RWPE1 (cell line): ENCODE measurements around the gene USP37.

ENCODE experiments used
- CTCF ChIA-PET: fragments of 350-600 bp; sonication (Branson Sonifier 250); formaldehyde crosslinking; extraction: SDS; loops from one replicate; lab custom pipeline; 2021; lab: Yijun Ruan, JAX
- POLR2A ChIA-PET: fragments of 400-600 bp; formaldehyde crosslinking; extraction: SDS; loops from one replicate; lab custom pipeline; 2020; ENCODE audit warnings: antibody characterized with exemption; ENCODE audit not compliant: low non-redundant PET; lab: Yijun Ruan, JAX
- DNase-seq: peaks from one replicate; pipeline ENCODE4 v3.0.0; 2012; ENCODE audit warnings: low spot score
- H3K27ac ChIP-seq: fragments of 450-650 bp; 2 replicates; pipeline ENCODE4 v1.5.1; 2017
- TF ChIP-seq, protein P1 (sequence below): fragments of 450-650 bp; conservative IDR thresholded peaks from 2 replicates; pipeline ENCODE4 v1.5.1; 2017; ENCODE audit warnings: low read depth, mild to moderate bottlenecking

The USP37 gene

DNA sequence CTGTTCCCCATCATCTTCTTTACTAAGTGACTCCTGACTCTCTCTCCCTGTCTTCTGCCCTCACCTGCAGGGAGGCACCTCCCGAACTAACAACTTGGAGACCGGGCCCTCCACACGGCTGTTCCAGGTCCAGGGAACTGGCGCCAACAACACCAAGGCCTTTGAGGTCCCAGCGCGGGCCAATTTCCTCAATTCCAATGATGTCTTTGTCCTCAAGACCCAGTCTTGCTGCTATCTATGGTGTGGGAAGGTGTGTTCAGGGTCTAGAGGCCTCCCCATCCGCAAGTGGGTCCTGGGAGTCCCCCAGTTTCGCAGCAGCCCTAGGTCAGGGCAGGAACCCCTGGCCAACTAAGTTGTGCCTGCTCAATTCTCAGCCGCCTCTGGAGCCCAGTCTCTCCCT is 133.7 kb downstream of the USP37 start:
- CTCF ChIA-PET: no interaction called here
- POLR2A ChIA-PET: interaction anchor here (0.7 kb wide), 1 partner anchor 12 kb away, joined by 5 read pairs; no protein-coding TSS in a partner anchor
- H3K27ac ChIP-seq: no peak overlapping the region
- no peak for DNase-seq
- TF ChIP-seq, protein P1, sequence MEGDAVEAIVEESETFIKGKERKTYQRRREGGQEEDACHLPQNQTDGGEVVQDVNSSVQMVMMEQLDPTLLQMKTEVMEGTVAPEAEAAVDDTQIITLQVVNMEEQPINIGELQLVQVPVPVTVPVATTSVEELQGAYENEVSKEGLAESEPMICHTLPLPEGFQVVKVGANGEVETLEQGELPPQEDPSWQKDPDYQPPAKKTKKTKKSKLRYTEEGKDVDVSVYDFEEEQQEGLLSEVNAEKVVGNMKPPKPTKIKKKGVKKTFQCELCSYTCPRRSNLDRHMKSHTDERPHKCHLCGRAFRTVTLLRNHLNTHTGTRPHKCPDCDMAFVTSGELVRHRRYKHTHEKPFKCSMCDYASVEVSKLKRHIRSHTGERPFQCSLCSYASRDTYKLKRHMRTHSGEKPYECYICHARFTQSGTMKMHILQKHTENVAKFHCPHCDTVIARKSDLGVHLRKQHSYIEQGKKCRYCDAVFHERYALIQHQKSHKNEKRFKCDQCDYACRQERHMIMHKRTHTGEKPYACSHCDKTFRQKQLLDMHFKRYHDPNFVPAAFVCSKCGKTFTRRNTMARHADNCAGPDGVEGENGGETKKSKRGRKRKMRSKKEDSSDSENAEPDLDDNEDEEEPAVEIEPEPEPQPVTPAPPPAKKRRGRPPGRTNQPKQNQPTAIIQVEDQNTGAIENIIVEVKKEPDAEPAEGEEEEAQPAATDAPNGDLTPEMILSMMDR: no peak

DNA sequence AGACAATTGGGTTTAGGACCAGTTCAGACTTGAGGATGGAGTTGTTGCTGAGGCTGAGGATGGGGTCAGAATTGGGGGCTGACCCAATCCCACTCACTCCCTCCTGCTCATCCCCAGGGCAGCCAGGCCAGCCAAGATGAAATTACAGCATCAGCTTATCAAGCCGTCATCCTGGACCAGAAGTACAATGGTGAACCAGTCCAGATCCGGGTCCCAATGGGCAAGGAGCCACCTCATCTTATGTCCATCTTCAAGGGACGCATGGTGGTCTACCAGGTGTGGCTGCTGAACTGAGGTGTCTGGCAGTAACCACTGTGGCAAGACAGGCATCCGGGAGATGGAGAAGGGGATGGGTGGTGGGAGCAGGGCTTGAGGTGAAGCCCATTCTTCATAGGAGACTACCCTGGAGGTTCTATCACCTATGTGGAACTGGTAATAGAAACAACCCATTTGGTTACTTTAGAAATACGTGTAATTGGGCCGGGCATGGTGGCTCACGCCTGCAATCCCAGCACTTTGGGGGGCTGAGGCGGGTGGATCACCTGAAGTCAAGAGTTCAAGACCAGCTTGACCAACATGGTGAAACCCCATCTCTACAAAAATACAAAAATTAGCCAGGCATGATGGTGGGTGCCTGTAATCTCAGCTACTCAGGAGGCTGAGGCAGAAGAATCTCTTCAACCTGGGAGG is 135.3 kb downstream of the USP37 start:
- TF ChIP-seq, protein P1: no peak
- no peak overlapping the region for H3K27ac ChIP-seq
- no peak for DNase-seq
- ChIA-PET POLR2A (no interaction called here), CTCF (no interaction called here)

DNA sequence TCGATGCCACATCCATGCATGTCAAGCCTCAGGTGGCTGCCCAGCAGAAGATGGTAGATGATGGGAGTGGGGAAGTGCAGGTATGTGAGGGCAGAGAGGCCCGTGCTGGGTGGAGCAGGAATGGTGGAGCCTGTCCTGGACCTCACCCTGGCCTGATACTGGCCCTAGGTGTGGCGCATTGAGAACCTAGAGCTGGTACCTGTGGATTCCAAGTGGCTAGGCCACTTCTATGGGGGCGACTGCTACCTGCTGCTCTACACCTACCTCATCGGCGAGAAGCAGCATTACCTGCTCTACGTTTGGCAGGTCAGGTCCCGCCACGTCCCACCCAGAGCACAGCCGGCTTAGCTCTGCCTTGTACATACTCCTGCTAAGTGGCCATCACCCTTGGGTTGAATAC is 136.3 kb downstream of the USP37 start:
- DNase-seq: no peak
- POLR2A ChIA-PET: no interaction called here
- H3K27ac ChIP-seq: no peak overlapping the region
- CTCF ChIA-PET: no interaction called here
- TF ChIP-seq, protein P1: no peak

DNA sequence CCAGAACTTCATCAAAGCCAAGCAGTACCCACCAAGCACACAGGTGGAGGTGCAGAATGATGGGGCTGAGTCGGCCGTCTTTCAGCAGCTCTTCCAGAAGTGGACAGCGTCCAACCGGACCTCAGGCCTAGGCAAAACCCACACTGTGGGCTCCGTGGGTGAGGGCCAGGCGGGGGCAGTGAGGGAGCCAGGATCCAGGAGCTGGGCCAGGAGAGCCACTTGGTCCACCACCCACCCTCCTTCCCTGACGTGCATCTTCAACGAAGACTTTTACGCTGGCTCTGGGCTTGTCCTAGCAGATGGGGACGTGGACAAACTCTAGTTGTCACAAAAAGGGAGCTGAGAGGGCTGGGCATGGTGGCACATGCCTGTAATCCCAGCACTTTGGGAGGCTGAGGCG is 137.4 kb downstream of the USP37 start:
- DNase-seq: no peak
- POLR2A ChIA-PET: no interaction called here
- CTCF ChIA-PET: interaction anchor here (0.6 kb wide), 1 partner anchor 63 kb away, joined by 3 read pairs; no protein-coding TSS in a partner anchor
- TF ChIP-seq, protein P1: no peak
- H3K27ac ChIP-seq: no peak overlapping the region

DNA sequence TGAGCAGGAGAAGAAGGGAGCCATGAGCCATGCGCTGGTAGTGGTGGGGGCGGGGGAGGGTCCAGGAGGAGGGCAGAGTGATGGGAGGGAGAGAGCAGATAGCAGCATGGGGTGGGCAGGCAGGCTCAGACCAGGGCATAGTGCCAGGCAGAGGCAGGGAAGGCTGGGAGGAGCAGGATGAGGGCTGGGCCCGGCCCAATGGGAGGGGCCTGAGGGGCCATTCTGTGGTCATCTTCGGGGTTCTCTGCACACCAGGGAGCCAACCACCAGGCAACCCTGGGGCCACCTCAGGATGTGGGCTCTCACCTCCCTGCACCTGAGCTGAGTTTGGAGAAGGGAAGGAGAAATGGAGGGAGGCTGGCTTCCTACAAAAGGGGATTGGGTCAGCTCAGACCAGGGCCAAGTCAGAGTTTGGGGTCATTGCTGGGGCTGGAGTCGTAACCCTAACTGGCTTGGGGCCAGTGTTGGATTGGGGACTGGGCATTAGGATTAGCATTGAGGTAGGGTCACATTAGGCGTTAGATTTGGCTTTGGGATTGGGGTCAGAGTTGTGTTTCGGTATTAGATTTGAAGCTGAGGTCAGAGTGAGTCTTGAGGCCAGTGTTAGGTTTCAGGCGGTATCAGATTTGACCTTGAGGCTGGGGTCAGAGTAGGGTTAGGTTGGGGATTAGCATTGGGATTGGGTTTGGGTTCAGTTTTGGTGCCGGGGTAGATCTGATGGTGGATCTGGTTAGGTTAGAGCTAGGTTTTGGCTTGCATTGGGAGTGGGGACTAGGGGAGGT is 138.0 kb downstream of the USP37 start:
- ChIA-PET CTCF (no interaction called here), POLR2A (interaction anchor here (0.7 kb wide), 1 partner anchor 160 kb away, joined by 14 read pairs; the partner anchor contains the start of genes AAMP and PNKD)
- TF ChIP-seq, protein P1: no peak
- DNase-seq: no peak
- H3K27ac ChIP-seq: no peak overlapping the region

DNA sequence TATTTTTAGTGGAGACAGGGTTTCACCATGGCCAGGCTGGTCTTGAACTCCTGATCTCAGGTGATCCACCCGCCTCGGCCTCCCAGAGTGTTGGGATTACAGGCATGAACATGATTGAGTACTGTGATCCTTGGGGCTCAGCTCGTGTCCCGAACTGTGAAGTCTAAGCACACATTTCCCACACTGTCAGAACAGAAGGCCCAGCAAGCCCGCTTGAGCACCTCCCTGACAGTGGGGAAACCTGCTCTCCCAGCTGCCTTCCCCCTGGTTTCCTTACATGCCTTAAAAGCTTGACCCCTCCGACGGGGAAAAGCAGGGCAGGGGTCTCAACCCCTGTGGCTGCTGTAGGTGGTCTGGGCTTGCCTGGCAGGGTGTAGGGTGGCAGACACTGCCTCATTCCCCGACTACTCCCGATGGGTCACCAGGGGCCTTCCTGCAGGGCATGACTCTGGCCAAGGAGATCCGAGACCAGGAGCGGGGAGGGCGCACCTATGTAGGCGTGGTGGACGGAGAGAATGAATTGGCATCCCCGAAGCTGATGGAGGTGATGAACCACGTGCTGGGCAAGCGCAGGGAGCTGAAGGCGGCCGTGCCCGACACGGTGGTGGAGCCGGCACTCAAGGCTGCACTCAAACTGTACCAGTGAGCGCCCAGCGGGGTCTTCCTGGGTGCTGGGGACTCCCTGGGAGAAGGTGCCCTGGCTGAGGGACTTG is 139.1 kb downstream of the USP37 start:
- no peak for DNase-seq
- POLR2A ChIA-PET: interaction anchor here (0.7 kb wide), 1 partner anchor 159 kb away, joined by 14 read pairs; the partner anchor contains the start of genes AAMP and PNKD
- TF ChIP-seq, protein P1: no peak
- H3K27ac ChIP-seq: no peak overlapping the region
- CTCF ChIA-PET: interaction anchor here (1.1 kb wide), 1 partner anchor 51 kb away, joined by 3 read pairs; no protein-coding TSS in a partner anchor
